Prostate gland (tissue), 2 donors: ENCODE measurements around the gene MICALL2. TPM values are rescaled to one million over a fixed set of nuclear protein-coding genes. Genes with fewer than 3 reads are reported as not detected.

Experiments used
- DNase-seq: peaks from one replicate; pipeline ENCODE4 v3.0.0-alpha.2; 2019; ENCODE audit warnings: low spot score
- H3K27ac ChIP-seq, 2 donors: fragments of 200-600 bp; sonication (generic); 2 replicates each; pipeline ENCODE4 v1.5.1; 2017 to 2019
- H3K27me3 ChIP-seq: fragments of 200-600 bp; sonication (generic); replicated peaks from 2 replicates; pipeline ENCODE4 v1.5.1; 2019; ENCODE audit not compliant: insufficient read depth
- H3K36me3 ChIP-seq, 2 donors: fragments of 200-600 bp; sonication (generic); 1 replicate in 1 of 2; 2 replicates in 1 of 2; pipeline versions ENCODE4 v1.5.1 to v1.8.1; 2017 to 2019
- H3K4me1 ChIP-seq: fragments of 200-600 bp; sonication (generic); replicated peaks from 2 replicates; pipeline ENCODE4 v1.5.1; 2019
- H3K4me3 ChIP-seq, 2 donors: fragments of 200-600 bp; sonication (generic); 2 replicates each; pipeline ENCODE4 v1.5.1; 2017 to 2019
- H3K9me3 ChIP-seq: fragments of 200-600 bp; sonication (generic); 2 replicates; pipeline ENCODE4 v1.5.1; 2017
- CTCF ChIP-seq, 4 experiments: fragments of 200-600 bp in 2 of 4; fragments of 450-650 bp in 2 of 4; sonication (generic) in 2 of 4; IDR thresholded peaks; 1 replicate in 3 of 4; 2 replicates in 1 of 4; pipeline ENCODE4 v1.5.1; 2016 to 2019; ENCODE audit warnings: antibody characterized with exemption in 4 of 4, mild to moderate bottlenecking in 2 of 4, moderate library complexity in 2 of 4
- POLR2A ChIP-seq: fragments of 450-650 bp; IDR thresholded peaks from one replicate; pipeline ENCODE4 v1.6.1; 2016; ENCODE audit warnings: antibody characterized with exemption, mild to moderate bottlenecking
- POLR2AphosphoS5 ChIP-seq: sonication (generic); formaldehyde crosslinking; IDR thresholded peaks from one replicate; pipeline ENCODE4 v1.6.1; 2017; ENCODE audit warnings: antibody characterized with exemption
- WGBS: methylation state at CpG from one replicate; pipeline ENCODE4 v1.1.5; 2018; 5-methylcytosine and 5-hydroxymethylcytosine counted together
- intact Hi-C: fragments of 100-400 bp; cut with DNase I; formaldehyde crosslinking; loops from one replicate; pipeline ENCODE4 v1.14.2; 2022
- total RNA-seq, 2 donors: library from RNA; depleted of rRNA; stranded (reverse); fragments of >200 nt; gene quantifications; one replicate each; pipeline ENCODE4 v1.1.0, GENCODE V29; 2016

The MICALL2 gene
- total RNA-seq, 2 donors from 2014 or later, result 31.1 to 42.0 TPM

- no peaks in the 10 kb centered on the region for H3K9me3 ChIP-seq
- TF ChIP-seq POLR2AphosphoS5, result no peak
- no peak for TF ChIP-seq POLR2A
- no peaks in the 10 kb centered on the region for H3K36me3 ChIP-seq
- DNase-seq, result no peak
- H3K4me3 ChIP-seq, result no peak overlapping the region
- no peaks in the 10 kb centered on the region for H3K4me1 ChIP-seq
- H3K27ac ChIP-seq, result no peak overlapping the region
- intact Hi-C loops, result no loop called here
- 78% methylated on average over 10 of the region's 10 CpGs for WGBS
- H3K27me3 ChIP-seq, result no peaks in the 10 kb centered on the region
Observed at GRCh38 chr7:1440620-1441019, 18.6 kb downstream of the MICALL2 start.

GRCh38 chr7:1439373-1440363 is 19.6 kb downstream of the MICALL2 start:
- H3K27me3 ChIP-seq, result no peaks in the 10 kb centered on the region
- no peaks in the 10 kb centered on the region for H3K36me3 ChIP-seq
- no peaks in the 10 kb centered on the region for H3K4me1 ChIP-seq
- DNase-seq, result no peak
- WGBS, result 92% methylated on average over 31 of the region's 31 CpGs
- TF ChIP-seq CTCF (IDR thresholded peaks at IDR 0.05) (peak in 2 of 4 experiments; percentile 10 to 16), POLR2AphosphoS5 (no peak)
- intact Hi-C loops, result no loop called here
- H3K27ac ChIP-seq, result no peak overlapping the region
- H3K4me3 ChIP-seq, result no peak overlapping the region
- H3K9me3 ChIP-seq, result no peaks in the 10 kb centered on the region

GRCh38 chr7:1438821-1439220 is 20.4 kb downstream of the MICALL2 start:
- no peak overlapping the region for H3K4me3 ChIP-seq
- intact Hi-C loops, result no loop called here
- 86% methylated on average over 15 of the region's 15 CpGs for WGBS
- H3K27me3 ChIP-seq, result no peaks in the 10 kb centered on the region
- no peak for TF ChIP-seq CTCF (IDR thresholded peaks at IDR 0.05)
- TF ChIP-seq POLR2A, result no peak
- no peak for TF ChIP-seq POLR2AphosphoS5
- no peaks in the 10 kb centered on the region for H3K9me3 ChIP-seq
- no peaks in the 10 kb centered on the region for H3K36me3 ChIP-seq
- no peaks in the 10 kb centered on the region for H3K4me1 ChIP-seq
- DNase-seq, result no peak
- no peak overlapping the region for H3K27ac ChIP-seq

GRCh38 chr7:1438208-1438607 is 21.1 kb downstream of the MICALL2 start:
- WGBS, result 91% methylated on average over 9 of the region's 10 CpGs
- Histone ChIP-seq H3K4me1 (no peaks in the 10 kb centered on the region), H3K27me3 (no peaks in the 10 kb centered on the region), H3K4me3 (no peak overlapping the region), H3K27ac (no peak overlapping the region), H3K36me3 (no peaks in the 10 kb centered on the region), H3K9me3 (no peaks in the 10 kb centered on the region)
- no peak for TF ChIP-seq CTCF (IDR thresholded peaks at IDR 0.05)
- no peak for TF ChIP-seq POLR2A
- no peak for TF ChIP-seq POLR2AphosphoS5
- no peak for DNase-seq
- intact Hi-C loops, result no loop called here

- H3K9me3 ChIP-seq, result no peaks in the 10 kb centered on the region
- no peaks in the 10 kb centered on the region for H3K4me1 ChIP-seq
- no peak overlapping the region for H3K27ac ChIP-seq
- no peak for TF ChIP-seq CTCF (IDR thresholded peaks at IDR 0.05)
- no peak for TF ChIP-seq POLR2A
- TF ChIP-seq POLR2AphosphoS5, result no peak
- no peak overlapping the region for H3K4me3 ChIP-seq
- DNase-seq, result no peak
- WGBS, result 80% methylated on average over 38 of the region's 43 CpGs
- intact Hi-C loops, result no loop called here
- H3K36me3 ChIP-seq, result no peaks in the 10 kb centered on the region
- no peaks in the 10 kb centered on the region for H3K27me3 ChIP-seq
Observed at GRCh38 chr7:1437155-1437880, 22.0 kb downstream of the MICALL2 start.
